GM12892 (cell line): Measurements from ENCODE around the gene PTF1A.

Source experiments
- POLR2A ChIP-seq: IDR thresholded peaks from 2 replicates; pipeline ENCODE4 v1.6.1; 2011; ENCODE audit warnings: low read depth, low read length, control low read depth
- POLR2AphosphoS5 ChIP-seq: IDR thresholded peaks from 2 replicates; pipeline ENCODE4 v1.6.1; 2011; ENCODE audit warnings: low read depth, low read length, control low read depth
- TAF1 ChIP-seq: IDR thresholded peaks from 2 replicates; pipeline ENCODE4 v1.6.1; 2011; ENCODE audit warnings: low read depth, mild to moderate bottlenecking, control low read depth, low read length, borderline replicate concordance

- TF ChIP-seq POLR2A (no peak), POLR2AphosphoS5 (no peak), TAF1 (no peak)
Measured at GRCh38 chr10:23174977-23175512, 17.1 kb upstream of the PTF1A start.
